ENCODE results near the gene DGAT2. TPM values are rescaled to one million over a fixed set of nuclear protein-coding genes. Genes with fewer than 3 reads are reported as not detected.

Gene DGAT2
- total and polyA plus RNA-seq, 4 donors: 57.2 to 152 (median 108) TPM

GRCh38 chr11:75782540-75783263, 14.1 kb downstream of the DGAT2 start:
- no peak overlapping the region for H3K4me3 ChIP-seq (ENCODE audit: low read depth in 1 of 3, low read length in 3 of 3)
- no peaks in the 10 kb centered on the region for H3K27me3 ChIP-seq (ENCODE audit: control insufficient read depth in 4 of 4, insufficient read depth in 4 of 4, low read length in 3 of 4)
- H3K9me3 ChIP-seq (ENCODE audit: control insufficient read depth in 4 of 4, low read length in 3 of 4): no peaks in the 10 kb centered on the region
- peak overlapping the region; percentile 33 to 44 for H3K27ac ChIP-seq (ENCODE audit: low read depth in 1 of 2, low read length in 2 of 2)
- peaks cover 0 to 3% (median 0%) of the 10 kb centered on the region in 4 donors for H3K36me3 ChIP-seq (ENCODE audit: control insufficient read depth in 4 of 4, insufficient read depth in 3 of 4, low read depth in 1 of 4, low read length in 3 of 4)
- peaks cover 17 to 94% (median 81%) of the 10 kb centered on the region in 4 donors for H3K4me1 ChIP-seq (ENCODE audit: control insufficient read depth in 4 of 4, insufficient read depth in 4 of 4, low read length in 3 of 4)
- 48% methylated on average over 4 of the region's 4 CpGs for WGBS
- no peak overlapping the region for H3K9ac ChIP-seq (ENCODE audit: low read depth in 1 of 2, low read length in 2 of 2)
- no peak for DNase-seq (ENCODE audit: low spot score)
- TF ChIP-seq SP1 (IDR thresholded peaks at IDR 0.05) (peak; percentile 54), FOXA2 (IDR thresholded peaks at IDR 0.05) (peak; percentile 72), ZBTB33 (IDR thresholded peaks at IDR 0.05) (no peak), RXRA (IDR thresholded peaks at IDR 0.05) (peak; percentile 67 to 75), TAF1 (conservative IDR thresholded peaks at IDR 0.05) (no peak), JUND (IDR thresholded peaks at IDR 0.05) (peak in 1 of 2 donors; percentile 20), HNF4A (conservative IDR thresholded peaks at IDR 0.05) (peak; percentile 37 to 76)
- TF ChIP-seq, protein P1, sequence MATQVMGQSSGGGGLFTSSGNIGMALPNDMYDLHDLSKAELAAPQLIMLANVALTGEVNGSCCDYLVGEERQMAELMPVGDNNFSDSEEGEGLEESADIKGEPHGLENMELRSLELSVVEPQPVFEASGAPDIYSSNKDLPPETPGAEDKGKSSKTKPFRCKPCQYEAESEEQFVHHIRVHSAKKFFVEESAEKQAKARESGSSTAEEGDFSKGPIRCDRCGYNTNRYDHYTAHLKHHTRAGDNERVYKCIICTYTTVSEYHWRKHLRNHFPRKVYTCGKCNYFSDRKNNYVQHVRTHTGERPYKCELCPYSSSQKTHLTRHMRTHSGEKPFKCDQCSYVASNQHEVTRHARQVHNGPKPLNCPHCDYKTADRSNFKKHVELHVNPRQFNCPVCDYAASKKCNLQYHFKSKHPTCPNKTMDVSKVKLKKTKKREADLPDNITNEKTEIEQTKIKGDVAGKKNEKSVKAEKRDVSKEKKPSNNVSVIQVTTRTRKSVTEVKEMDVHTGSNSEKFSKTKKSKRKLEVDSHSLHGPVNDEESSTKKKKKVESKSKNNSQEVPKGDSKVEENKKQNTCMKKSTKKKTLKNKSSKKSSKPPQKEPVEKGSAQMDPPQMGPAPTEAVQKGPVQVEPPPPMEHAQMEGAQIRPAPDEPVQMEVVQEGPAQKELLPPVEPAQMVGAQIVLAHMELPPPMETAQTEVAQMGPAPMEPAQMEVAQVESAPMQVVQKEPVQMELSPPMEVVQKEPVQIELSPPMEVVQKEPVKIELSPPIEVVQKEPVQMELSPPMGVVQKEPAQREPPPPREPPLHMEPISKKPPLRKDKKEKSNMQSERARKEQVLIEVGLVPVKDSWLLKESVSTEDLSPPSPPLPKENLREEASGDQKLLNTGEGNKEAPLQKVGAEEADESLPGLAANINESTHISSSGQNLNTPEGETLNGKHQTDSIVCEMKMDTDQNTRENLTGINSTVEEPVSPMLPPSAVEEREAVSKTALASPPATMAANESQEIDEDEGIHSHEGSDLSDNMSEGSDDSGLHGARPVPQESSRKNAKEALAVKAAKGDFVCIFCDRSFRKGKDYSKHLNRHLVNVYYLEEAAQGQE (IDR thresholded peaks at IDR 0.05): peak; percentile 40

GRCh38 chr11:75783416-75784084, 15.0 kb downstream of the DGAT2 start:
- H3K9ac ChIP-seq (ENCODE audit: low read depth in 1 of 2, low read length in 2 of 2): no peak overlapping the region
- TF ChIP-seq RXRA (IDR thresholded peaks at IDR 0.05) (no peak), FOXA1 (IDR thresholded peaks at IDR 0.05) (no peak), GABPA (IDR thresholded peaks at IDR 0.05 in 1 of 2, conservative IDR thresholded peaks at IDR 0.05 in 1 of 2) (no peak), NR2F2 (IDR thresholded peaks at IDR 0.05) (no peak), FOXA2 (IDR thresholded peaks at IDR 0.05) (no peak), RAD21 (IDR thresholded peaks at IDR 0.05) (no peak), HNF4G (IDR thresholded peaks at IDR 0.05) (no peak), HNF4A (conservative IDR thresholded peaks at IDR 0.05) (no peak), ZBTB33 (IDR thresholded peaks at IDR 0.05) (no peak), SP1 (IDR thresholded peaks at IDR 0.05) (no peak), CTCF (IDR thresholded peaks at IDR 0.05; ENCODE audit: low read depth, low read length, missing input control) (no peak), JUND (IDR thresholded peaks at IDR 0.05) (no peak), TAF1 (conservative IDR thresholded peaks at IDR 0.05) (no peak)
- TF ChIP-seq, protein P2, sequence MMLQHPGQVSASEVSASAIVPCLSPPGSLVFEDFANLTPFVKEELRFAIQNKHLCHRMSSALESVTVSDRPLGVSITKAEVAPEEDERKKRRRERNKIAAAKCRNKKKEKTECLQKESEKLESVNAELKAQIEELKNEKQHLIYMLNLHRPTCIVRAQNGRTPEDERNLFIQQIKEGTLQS (IDR thresholded peaks at IDR 0.05): no peak
- TF ChIP-seq, protein P1 (IDR thresholded peaks at IDR 0.05): no peak

More at GRCh38 chr11:75783416-75784084, 15.0 kb downstream of the DGAT2 start:
- no peak overlapping the region for H3K4me3 ChIP-seq (ENCODE audit: low read depth in 1 of 3, low read length in 3 of 3)
- peaks cover 0 to 3% (median under 1%) of the 10 kb centered on the region in 4 donors for H3K36me3 ChIP-seq (ENCODE audit: control insufficient read depth in 4 of 4, insufficient read depth in 3 of 4, low read depth in 1 of 4, low read length in 3 of 4)
- H3K4me1 ChIP-seq (ENCODE audit: control insufficient read depth in 4 of 4, insufficient read depth in 4 of 4, low read length in 3 of 4): peaks cover 17 to 87% (median 81%) of the 10 kb centered on the region in 4 donors
- H3K27ac ChIP-seq (ENCODE audit: low read depth in 1 of 2, low read length in 2 of 2): peak overlapping the region in 1 of 2 donors; percentile 39
- DNase-seq (ENCODE audit: low spot score): no peak
- H3K27me3 ChIP-seq (ENCODE audit: control insufficient read depth in 4 of 4, insufficient read depth in 4 of 4, low read length in 3 of 4): no peaks in the 10 kb centered on the region
- 54% methylated on average over 4 of the region's 4 CpGs for WGBS
- H3K9me3 ChIP-seq (ENCODE audit: control insufficient read depth in 4 of 4, low read length in 3 of 4): no peaks in the 10 kb centered on the region

Data from liver (tissue), 9 donors.